GM21526 (cell line): ENCODE measurements around the gene NCOA6.

Experiments
- ATAC-seq: cut with Tn5 transposase; IDR thresholded peaks from one replicate; pipeline ENCODE4 v1.9.1; 2021; ENCODE audit warnings: moderate library complexity; ENCODE audit not compliant: unreplicated experiment, low FRiP score

Gene NCOA6

DNA sequence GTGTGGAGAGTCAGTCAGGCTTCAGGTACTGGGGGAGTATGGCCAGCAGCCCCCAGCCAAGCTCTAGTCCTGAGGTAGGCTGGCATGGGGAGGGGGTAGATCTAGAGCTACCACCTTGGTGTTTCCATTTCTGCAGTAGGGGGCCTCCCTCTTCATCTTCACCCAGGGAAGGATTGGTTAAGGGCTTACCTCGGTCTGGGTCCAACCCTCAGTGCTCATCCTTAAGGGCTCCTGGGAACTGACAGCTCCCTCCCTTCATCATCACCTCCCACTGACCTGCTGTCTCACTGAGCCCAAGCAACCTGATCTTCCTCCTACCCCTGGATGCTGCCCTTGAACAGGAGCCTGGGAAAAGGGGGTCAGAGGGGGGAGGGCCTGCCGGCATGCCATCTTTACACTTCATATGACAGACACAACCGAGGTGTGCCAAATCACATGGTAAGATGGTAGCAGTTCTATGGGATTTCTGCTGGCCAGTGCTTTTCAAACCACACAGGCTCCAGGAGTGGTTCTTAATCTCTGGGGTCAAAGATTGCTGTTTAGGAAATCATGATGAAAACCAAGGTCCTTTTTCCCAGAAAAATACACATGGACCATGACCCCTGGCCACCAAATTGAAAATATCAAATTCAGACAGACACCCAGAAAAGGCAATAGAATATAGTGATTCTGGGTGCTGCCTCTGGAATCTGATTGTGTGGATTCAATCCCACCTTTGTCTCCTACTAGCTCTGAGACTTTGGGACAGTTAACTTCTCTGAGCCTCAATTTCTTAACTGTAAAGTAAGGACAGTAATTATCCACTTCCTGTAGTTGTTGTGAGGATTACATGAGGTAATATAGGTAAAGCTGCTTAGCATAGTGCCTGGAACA lies 118.3 kb downstream of the NCOA6 start:
- ATAC-seq, result no peak

DNA sequence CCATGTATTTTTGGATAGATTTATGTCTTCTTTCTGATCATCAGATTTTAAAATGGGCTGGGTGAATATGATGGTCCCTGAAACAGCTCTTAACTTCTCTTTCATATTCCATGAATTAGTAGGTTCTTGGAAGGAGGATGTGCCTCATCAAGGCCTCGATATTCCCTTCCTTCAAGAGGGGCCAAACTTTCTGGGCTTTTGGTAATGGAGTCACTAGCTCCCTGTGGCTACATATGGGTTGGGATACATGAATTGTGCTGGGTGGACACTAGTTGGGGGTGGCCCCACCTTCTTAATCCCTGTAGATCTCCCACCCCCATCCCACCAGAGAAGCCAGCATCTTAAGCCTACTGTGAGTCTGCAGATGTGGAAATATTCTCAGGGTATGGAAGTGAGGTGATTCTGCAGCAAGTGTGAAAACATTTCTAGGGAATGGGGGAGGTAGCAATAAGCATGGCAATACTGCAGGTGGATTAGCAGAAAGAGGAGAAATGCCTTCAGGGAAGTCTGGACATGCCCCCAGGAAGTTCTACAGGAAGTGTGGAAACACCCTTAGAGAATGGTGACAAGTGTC lies 119.1 kb downstream of the NCOA6 start:
- no peak for ATAC-seq

DNA sequence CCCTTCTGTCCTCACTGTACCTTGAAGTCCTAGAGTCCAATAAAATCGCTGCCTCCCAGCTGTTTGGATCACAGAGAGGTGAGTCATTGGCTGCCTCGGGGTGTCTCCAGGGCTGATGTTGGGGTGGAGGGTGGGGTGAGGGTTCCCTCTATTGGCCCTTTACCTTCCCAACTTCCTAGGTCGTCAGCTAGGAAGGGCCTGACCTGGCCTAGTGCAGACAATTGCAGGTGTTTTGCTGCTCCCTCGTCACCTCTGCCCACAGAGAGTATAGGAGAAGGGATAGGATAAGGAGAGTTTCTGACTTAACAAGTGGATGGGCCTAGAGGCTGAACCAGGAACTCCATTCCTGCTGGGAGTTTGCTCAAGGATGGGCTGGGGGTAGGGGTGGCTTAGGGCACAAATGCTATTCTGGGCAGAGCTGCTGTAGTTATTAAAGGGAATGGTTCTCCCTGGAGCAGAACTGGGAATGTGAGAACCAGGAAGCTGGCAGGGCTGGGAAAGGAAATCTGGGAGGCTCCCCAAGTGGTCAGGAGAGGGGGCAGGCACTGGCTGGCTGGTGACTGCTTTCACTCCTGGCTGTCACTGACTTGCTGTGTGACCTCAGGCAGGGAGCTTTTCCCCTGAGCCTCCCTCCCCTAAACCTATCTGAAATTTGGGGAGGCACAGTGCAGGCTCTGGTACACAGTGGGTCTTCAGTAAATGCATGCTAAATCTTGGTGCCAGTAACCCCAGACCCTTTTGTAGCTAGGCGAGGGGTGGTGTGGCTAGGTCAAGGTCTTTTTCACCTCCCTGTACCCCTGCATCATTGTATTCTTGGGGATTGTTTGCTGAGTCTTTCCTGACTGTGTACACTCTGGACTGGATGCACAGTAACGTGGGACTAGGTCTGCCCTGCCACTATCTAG lies 119.8 kb downstream of the NCOA6 start:
- no peak for ATAC-seq

DNA sequence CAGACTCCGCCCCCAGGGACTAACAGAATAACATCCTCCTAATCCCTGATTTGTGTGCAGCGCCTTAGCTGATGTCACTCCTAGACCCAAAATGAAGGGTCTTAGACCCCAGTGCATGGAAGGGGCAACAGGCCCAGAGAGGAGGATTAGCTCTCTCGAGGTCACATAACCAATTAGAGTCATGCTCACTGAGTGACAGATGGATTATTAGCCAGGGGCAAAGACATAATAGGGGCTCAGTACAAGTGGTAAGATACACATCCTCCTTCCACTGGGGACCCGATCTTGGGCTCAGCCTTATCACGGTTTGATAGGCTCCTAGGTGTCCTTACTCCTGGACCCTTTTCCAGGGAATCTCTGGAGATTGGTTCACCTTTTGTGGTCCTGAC lies 120.4 kb downstream of the NCOA6 start:
- ATAC-seq, result no peak

DNA sequence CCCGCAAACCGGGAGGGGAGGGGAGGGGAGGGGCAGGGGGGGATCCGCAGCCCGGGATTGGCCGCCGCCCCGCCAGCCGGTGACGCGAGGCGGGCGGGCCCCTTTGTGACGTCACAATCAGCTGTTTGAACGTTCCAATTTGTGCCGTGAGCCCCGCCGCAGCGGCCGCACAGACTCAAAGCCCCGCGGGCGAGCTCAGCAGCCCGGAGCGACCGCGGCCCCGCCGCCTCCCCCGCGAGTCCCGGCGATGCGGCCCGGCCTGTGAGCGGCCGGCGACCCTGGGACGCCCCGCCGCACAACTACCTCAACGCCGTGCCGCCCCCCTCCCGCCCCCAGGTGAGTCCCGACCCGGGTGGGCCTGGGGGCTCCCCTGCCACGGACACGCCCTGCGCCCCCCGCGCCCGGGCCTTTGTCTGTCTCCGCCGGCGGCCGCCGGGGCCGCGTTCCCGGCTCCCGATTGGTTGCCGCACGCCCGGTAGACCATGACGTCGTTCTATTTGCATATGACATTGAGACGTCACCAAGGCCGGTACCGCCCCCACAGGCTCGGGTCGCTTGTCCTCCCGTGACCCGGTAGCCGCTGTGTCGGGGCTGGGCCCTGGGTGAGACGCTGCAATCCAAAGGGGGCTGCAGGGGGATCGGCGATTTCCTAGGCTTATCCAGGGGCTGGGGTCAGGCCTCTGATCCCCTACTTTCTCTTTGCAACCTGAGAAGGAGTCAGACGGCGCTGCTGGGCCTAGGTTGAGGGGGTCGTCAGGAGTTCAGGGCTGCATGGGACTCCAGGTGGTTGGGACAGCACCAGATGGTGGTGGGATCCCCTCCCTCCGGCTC lies 121.1 kb downstream of the NCOA6 start, which contains the start of gene TP53INP2:
Gene TP53INP2 (plus strand): TSS at position 168 of the 831 bp plus-strand sequence. CDS start 4,396 bp downstream, outside the sequence.
- ATAC-seq, result peak; percentile 47

DNA sequence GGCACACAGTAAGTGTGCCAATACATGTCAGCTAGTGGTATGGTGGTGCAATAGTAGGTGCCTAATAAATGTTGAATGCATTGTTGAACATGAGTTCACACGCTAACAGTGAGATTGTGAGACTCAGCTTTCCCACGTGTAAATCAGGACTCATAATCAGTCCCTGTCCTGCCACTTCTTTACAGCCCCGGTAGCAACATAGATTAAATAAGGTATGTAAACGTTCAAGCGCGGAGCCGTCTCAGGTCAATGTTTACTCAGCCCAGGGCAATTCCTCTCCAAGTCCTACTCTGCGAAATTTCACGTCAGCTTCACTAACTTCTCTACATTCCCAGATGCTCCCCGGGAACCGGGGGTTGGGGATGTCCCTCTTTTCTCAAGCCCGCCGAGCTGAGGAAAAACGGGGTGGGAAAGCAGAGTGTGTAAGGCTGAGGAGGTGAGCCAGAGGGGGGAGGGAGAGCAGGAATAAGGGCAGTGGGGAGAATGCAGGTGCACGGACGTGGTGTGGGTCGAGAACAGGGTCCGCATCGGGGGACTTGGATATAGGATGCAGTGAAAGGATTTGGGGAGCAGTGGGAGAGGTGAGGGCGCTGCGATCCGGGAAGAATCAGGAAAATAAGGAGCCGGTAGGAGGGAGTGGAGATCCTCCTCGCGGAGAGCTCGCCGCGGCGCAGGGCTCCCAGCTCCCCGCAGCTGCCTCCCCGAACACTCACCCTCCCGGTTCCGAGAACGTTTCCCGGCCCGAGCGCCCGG lies 121.9 kb downstream of the NCOA6 start:
- ATAC-seq, result no peak

DNA sequence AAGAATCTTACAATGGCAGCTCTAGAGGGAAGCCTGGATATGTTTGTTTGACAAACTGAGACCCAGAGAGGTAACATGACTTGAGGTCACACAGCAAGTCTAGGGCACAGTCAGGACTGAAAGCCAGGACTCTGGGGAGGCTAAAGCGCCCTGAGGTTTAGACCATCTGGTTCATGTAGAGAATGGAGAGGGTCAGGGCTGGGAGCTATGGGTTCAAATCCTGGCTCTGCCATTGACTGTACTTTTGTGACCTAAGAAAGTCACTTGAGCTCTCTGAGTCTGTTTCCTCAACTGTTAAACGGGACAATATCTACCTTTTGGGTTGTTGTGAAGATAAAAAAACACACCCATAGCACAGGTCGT lies 122.4 kb downstream of the NCOA6 start:
- ATAC-seq, result no peak

DNA sequence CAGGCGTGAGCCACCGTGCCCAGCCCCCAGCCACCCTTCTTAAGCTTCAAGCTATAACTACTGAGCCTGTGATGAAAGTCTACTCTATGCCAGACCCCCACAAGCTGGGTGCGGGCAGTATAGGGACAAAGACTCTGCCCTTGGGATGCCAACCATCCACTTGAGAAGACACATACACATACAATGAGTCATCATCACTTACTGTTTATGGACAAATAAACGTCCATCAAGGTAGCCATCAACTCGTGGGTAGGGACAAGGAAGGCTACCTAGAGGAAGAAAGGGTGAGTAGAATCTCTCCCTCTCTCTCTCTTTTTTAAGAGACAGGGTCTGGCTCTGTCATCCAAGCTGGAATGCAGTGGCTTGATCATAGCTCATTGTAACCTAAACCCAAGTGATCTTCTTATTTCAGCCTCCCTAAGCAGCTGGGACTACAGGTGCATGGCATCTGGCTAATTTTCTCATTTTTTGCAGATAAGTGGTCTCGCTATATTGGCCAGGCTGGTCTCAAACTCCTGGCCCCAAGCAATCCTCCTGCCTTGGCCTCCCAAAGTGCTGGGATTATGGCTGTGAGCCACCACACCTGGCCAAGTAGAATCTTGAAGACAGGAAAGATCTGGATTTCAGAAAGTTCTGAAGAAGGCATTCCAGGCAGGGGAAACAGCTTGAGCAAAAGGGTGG lies 123.9 kb downstream of the NCOA6 start:
- ATAC-seq, result no peak

DNA sequence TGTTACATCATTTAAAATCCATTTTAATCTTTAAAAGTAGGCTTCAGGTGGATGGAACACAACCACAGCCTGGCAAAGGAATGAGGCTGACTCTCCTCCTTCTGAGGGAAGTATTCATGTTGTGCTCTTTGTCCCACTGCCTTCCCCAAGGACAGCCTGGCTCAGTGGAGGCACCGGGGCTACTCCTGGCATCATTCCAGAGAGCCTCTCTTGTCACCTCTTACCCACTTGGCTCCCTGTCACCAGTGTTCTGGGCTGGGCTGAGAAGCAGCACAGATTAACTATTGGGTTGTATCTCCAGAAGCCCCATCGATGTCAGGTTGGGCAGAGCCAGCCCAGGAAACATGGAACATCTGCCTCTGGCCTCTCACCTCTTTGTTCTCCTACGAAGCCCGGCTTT lies 132.0 kb downstream of the NCOA6 start:
- ATAC-seq, result no peak

DNA sequence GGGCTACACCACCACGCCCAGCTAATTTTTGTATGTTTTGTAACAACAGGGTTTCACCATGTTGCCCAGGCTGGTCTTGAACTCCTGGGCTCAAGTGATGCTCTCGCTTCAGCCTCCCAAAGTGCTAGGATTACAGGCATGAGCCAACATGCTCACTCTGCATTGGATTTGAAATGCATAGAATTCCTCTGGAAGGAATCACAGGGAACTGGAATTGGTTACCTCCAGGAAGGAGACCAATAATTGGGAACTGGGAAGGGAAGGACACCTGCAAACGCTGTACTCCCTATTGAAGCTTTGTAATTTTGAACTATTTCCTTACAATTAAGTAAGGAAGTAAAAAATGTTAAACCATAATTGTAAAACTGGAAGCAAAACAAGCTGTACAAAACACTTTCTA lies 133.6 kb downstream of the NCOA6 start:
- ATAC-seq, result no peak

DNA sequence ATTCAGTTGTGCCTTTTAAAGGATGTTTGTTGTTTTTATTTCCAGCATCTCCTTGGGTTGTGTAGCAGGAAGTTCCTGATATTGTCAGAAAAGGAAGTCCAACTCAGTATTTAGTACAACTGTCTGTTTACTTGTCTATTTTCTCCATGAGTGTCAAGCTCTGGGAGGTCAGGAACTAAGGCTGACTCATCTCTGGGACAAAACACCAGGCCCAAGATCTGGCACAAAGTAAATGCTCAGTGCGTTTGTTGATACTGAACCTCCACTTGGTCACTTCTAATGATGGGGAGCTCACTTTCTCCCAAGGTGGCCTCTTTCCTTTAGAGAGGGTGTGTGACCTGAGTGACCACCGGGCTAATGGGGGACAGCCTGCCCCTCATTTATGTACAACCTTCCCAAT lies 136.0 kb downstream of the NCOA6 start:
- ATAC-seq, result no peak

DNA sequence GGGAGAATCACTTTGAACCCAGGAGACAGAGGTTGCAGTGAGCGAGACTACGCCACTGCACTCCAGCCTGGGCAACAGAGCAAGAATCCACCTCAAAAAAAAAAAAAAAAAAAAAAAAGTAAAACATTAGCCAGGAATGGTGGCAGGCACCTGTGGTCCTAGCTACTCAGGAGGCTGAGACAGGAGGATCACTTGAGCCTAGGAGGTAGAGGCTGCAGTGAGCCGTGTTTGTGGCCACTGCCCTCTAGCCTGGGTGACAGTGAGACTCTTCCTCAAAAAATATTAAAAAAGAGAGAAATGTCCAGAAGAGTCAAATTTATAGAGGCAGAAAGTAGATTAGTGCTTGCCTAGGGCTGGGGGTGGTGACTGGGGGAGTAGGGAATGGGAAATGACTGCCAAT lies 141.8 kb downstream of the NCOA6 start:
- no peak for ATAC-seq

DNA sequence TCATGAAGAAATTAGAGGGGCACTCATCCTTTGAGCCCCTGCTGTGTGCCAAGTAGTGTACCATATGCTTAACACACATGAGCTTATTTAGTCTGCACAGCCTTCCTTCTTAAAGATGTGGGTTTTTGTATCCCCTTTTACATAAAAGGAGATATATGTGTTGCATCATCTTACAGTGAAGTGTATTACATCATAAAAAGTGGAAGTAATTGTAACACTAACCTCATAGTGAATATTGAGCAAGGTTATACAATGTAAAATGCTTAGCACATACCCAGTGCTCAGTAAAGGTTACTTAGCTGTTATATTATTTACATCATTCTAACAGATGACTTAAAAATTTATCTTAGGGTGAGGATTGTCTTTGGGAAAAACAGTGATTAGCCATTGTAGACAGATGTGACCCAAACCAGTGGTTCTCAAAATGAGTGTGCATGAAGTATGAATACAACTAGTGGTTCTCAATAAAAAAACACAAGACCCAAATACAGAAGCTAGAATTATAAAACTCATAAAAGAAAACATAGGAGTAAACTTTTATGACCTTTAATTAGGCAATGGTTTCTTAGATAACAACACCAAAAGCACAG lies 144.8 kb downstream of the NCOA6 start:
- ATAC-seq, result no peak

DNA sequence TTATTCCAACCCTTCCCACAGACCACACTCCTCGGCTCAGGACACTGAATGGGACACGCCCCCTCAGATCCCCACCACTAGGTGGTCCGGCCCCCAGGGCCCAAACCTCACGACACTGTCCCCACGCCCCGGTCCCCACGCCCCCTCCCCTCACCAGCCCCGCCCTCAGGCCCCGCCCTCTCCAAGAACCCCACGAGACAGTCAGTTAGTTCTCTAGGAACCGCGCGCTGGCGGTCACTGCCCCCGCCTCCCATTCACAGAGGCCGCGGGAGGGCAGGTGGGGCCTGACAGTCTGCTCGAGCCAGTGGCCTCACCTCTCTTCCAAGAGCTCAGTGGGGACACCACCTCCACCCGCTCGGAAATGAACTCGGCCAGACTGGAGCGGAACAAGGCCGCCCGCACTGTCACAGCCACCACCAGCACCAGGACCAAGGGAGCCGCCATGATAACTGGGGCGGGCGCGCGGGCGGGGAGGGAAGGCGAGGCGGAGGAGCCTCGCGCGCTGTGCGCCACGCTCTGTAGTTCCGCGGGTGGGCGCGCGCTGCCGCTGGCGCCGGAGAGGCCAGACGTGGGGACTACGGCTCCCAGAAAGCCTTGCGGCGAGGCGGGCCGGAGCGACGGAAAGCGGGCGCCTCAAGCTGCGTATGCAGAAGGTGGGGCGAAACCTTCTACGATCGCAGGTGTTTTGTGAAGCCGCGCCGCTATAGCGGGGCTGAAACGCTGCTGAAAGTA lies 148.6 kb downstream of the NCOA6 start, which contains the start of gene PIGU:
Gene PIGU (minus strand): TSS at position 451 of the 732 bp plus-strand sequence. CDS start 7 bp downstream, at position 444.
- ATAC-seq, result peak; percentile 91

DNA sequence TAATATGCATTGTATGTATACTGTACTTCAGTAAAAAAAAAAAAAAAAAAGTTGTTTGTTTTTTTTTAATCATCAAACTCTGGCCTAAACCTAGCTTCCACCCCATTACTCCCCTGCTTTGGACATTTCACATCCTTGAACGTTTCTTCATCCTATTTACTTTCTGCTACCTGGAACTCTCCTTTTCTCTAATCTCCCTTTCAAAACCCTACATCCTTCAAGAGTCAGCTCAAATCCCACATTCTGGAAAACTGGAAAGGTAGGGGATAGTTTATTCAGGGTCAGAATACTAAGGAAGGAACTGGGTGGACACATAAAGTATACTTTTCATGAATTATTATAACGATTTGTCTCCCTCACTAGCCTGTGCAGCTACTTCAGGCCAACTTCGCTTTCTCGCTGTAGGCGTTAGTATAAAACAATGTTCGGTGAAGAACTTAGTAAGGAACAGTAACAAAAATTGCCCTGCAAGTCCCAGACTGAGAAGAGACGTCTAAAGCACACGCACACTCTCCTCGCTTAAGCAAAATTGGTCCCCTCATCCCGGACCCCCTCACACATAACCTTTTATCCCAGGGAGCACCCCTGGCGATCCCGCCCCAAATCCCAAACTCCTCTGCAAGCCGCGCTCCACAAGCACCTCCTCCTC lies 149.3 kb downstream of the NCOA6 start:
- no peak for ATAC-seq

DNA sequence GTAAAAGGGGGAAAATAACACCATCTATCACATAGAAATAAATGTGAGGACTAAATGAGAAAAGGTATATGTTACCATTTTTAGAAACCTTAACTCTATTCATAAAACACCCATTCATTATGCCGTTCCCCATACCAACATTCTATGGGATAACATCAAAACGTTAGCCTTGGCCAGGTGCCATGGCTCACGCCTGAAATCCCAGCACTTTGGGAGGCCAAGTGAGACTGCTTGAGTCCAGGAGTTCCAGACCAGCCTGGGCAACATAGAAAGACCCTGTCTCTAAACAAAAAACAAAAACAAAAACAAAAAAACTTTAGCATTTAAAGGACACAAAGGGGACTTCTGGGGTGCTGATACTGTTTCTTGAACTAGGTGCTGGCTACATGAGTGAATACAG lies 149.9 kb downstream of the NCOA6 start:
- no peak for ATAC-seq

DNA sequence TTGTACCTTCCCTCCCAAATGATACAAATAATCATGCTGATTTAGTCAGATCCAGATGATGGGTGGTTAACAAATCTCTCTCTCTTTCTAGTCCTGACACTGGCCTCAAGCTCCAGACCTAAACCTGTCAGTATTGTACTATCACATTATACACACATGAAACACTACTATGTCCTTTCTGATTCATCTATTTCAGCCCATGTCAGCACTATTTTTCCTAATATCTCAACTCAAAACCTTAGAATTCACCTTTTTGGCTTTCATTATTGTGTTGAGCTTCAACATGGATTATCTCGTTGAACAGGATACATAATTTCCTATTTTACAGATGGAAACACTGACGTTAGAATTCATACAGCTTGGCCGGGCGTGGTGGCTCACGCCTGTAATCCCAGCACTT lies 152.0 kb downstream of the NCOA6 start:
- ATAC-seq, result no peak
